Measurements from ENCODE around the gene HIKESHI.

Gene HIKESHI

DNA sequence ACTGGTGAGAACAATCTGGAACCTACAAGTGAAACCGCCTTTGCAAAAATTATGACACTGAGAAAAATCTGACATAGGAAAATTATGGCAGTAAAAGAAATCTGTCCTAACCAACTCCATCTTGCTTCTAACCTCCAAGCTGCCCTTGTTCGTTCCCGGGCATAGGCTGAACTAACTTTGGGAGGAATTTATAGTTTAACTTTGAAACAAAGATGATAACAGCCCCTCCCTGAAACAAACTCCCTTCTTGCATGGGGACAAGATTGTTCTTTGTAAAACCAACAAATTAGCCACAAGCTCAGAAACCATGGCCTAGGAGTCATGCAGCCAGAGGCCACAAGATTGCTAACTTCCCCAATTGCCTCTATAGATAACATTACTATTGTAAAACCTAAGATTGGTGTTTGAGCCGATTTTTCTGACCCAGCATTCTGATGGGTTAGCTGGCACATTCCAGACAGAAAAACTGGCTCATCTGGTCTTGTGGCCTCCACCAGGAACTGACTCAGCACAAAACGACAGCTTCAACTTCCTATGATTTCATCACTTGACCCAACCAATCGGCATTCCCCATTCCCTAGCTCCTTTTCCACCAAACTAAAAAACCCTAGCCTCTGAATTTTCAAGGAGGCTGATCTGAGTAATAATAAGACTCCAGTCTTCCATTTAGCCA lies 69.0 kb downstream of the HIKESHI start:
- Histone ChIP-seq H3K9ac (ENCODE audit: low read depth in 1 of 2, low read length in 2 of 2) (no peak overlapping the region), H3K27ac (ENCODE audit: low read depth in 2 of 2, low read length in 2 of 2) (no peak overlapping the region), H3K36me3 (ENCODE audit: control insufficient read depth in 2 of 2, insufficient read depth in 2 of 2, low read length in 2 of 2) (no peaks in the 10 kb centered on the region), H3K27me3 (ENCODE audit: control insufficient read depth in 2 of 2, insufficient read depth in 2 of 2, low read length in 2 of 2) (no peaks in the 10 kb centered on the region), H3K4me1 (ENCODE audit: control insufficient read depth in 2 of 2, insufficient read depth in 2 of 2, low read length in 2 of 2) (no peaks in the 10 kb centered on the region), H3K4me3 (ENCODE audit: low read length in 2 of 2) (no peak overlapping the region), H3K9me3 (ENCODE audit: control insufficient read depth in 2 of 2, low read length in 2 of 2) (no peaks in the 10 kb centered on the region)

DNA sequence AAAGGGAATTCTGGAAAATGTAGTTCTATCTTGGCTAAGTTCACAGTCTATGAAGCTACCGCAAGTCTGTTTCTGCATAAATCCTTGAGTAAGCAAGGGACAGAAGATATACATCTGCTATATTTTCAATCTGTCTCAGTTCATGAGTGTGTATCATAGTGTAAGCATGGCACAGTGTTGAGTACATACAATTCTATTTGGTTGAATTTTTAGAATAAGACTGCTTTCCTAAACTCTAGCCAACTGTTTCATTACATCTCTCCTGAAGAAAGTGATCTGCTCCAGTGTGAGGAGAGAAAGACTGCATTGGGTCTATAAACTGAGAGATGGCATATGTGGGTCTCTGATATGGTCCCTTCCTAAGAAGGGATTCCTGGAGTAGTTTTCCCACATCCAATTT lies 70.0 kb downstream of the HIKESHI start:
- Histone ChIP-seq H3K27me3 (ENCODE audit: control insufficient read depth in 2 of 2, insufficient read depth in 2 of 2, low read length in 2 of 2) (no peaks in the 10 kb centered on the region), H3K36me3 (ENCODE audit: control insufficient read depth in 2 of 2, insufficient read depth in 2 of 2, low read length in 2 of 2) (no peaks in the 10 kb centered on the region), H3K27ac (ENCODE audit: low read depth in 2 of 2, low read length in 2 of 2) (no peak overlapping the region), H3K4me3 (ENCODE audit: low read length in 2 of 2) (no peak overlapping the region), H3K9ac (ENCODE audit: low read depth in 1 of 2, low read length in 2 of 2) (no peak overlapping the region), H3K9me3 (ENCODE audit: control insufficient read depth in 2 of 2, low read length in 2 of 2) (no peaks in the 10 kb centered on the region), H3K4me1 (ENCODE audit: control insufficient read depth in 2 of 2, insufficient read depth in 2 of 2, low read length in 2 of 2) (no peaks in the 10 kb centered on the region)

DNA sequence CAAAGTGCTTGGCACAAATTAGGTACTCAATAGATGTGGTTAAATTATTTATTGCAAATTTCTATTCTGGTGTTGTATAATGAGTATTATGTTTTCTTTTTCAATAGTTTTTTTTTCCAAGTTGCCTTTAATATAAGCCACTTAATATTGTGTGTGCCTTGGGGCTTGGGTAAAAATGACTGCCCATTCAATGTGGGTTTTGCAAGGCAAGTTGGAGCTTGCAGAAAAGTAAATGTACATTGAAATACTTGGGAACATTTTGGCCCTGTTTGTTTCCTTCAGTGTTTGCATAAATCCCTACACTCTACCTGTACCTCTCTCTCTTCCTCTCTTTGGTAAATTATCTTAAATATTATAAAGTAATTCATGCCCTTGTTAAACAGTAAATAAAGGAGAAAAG lies 70.5 kb downstream of the HIKESHI start:
- no peak overlapping the region for H3K4me3 ChIP-seq (ENCODE audit: low read length in 2 of 2)
- H3K27me3 ChIP-seq (ENCODE audit: control insufficient read depth in 2 of 2, insufficient read depth in 2 of 2, low read length in 2 of 2): no peaks in the 10 kb centered on the region
- H3K27ac ChIP-seq (ENCODE audit: low read depth in 2 of 2, low read length in 2 of 2): no peak overlapping the region
- H3K4me1 ChIP-seq (ENCODE audit: control insufficient read depth in 2 of 2, insufficient read depth in 2 of 2, low read length in 2 of 2): no peaks in the 10 kb centered on the region
- no peaks in the 10 kb centered on the region for H3K9me3 ChIP-seq (ENCODE audit: control insufficient read depth in 2 of 2, low read length in 2 of 2)
- H3K36me3 ChIP-seq (ENCODE audit: control insufficient read depth in 2 of 2, insufficient read depth in 2 of 2, low read length in 2 of 2): no peaks in the 10 kb centered on the region
- no peak overlapping the region for H3K9ac ChIP-seq (ENCODE audit: low read depth in 1 of 2, low read length in 2 of 2)

DNA sequence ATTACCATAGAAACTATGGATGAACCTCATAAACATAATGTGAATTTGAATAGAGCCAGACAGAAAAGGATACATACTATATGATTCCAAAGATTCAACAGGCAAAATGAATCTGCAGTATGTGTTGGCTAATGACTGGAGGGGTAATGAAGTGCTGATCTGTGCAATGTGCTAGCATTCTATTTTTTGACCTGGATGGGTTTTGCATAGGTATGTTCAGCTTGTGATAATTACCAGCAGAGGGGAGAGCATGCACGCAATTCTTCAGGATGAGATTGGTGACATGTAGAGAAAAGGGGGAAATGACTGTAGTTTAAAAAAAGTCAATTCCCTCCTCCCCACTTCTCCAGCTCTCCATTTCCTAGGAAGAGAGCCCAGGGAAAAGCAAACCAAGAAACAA lies 72.0 kb downstream of the HIKESHI start:
- Histone ChIP-seq H3K4me1 (ENCODE audit: control insufficient read depth in 2 of 2, insufficient read depth in 2 of 2, low read length in 2 of 2) (no peaks in the 10 kb centered on the region), H3K4me3 (ENCODE audit: low read length in 2 of 2) (no peak overlapping the region), H3K27me3 (ENCODE audit: control insufficient read depth in 2 of 2, insufficient read depth in 2 of 2, low read length in 2 of 2) (no peaks in the 10 kb centered on the region), H3K9me3 (ENCODE audit: control insufficient read depth in 2 of 2, low read length in 2 of 2) (no peaks in the 10 kb centered on the region), H3K36me3 (ENCODE audit: control insufficient read depth in 2 of 2, insufficient read depth in 2 of 2, low read length in 2 of 2) (no peaks in the 10 kb centered on the region), H3K27ac (ENCODE audit: low read depth in 2 of 2, low read length in 2 of 2) (no peak overlapping the region), H3K9ac (ENCODE audit: low read depth in 1 of 2, low read length in 2 of 2) (no peak overlapping the region)

DNA sequence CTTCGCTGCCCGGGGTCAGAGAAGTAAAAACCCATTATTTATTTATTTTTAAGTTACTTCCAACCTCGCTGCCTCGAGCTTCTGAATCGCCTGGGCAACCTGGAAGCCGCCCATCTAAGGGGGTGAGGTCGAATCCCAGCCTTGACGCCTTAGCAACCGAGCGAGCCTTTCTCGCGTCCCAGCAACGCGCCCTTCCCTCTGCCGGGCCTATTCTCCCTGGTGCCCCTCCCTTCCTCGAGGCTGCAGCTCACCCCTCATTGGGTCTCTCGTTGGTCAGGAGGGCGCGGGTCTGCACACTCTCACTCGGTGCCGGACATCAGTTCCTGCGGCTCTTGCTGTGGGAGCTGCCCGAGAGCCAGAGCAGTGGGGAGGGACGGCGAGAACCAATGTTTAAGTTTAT lies 72.5 kb downstream of the HIKESHI start, which contains the start of gene CCDC81:
TSS of gene CCDC81 (plus strand) at position 302 of the 400 bp plus-strand sequence. CDS start 277 bp downstream, outside the sequence.
- H3K9ac ChIP-seq (ENCODE audit: low read depth in 1 of 2, low read length in 2 of 2): no peak within 1 kb of the TSS
- no peak within 1 kb of the TSS for H3K27ac ChIP-seq (ENCODE audit: low read depth in 2 of 2, low read length in 2 of 2)
- H3K9me3 ChIP-seq (ENCODE audit: control insufficient read depth in 2 of 2, low read length in 2 of 2): no peaks in the 10 kb centered on the region
- no peaks in the 10 kb centered on the region for H3K27me3 ChIP-seq (ENCODE audit: control insufficient read depth in 2 of 2, insufficient read depth in 2 of 2, low read length in 2 of 2)
- peak within 1 kb of the TSS in 1 of 2 donors; percentile 31 for H3K4me3 ChIP-seq (ENCODE audit: low read length in 2 of 2)
- no peaks in the 10 kb centered on the region for H3K36me3 ChIP-seq (ENCODE audit: control insufficient read depth in 2 of 2, insufficient read depth in 2 of 2, low read length in 2 of 2)
- no peaks in the 10 kb centered on the region for H3K4me1 ChIP-seq (ENCODE audit: control insufficient read depth in 2 of 2, insufficient read depth in 2 of 2, low read length in 2 of 2)

DNA sequence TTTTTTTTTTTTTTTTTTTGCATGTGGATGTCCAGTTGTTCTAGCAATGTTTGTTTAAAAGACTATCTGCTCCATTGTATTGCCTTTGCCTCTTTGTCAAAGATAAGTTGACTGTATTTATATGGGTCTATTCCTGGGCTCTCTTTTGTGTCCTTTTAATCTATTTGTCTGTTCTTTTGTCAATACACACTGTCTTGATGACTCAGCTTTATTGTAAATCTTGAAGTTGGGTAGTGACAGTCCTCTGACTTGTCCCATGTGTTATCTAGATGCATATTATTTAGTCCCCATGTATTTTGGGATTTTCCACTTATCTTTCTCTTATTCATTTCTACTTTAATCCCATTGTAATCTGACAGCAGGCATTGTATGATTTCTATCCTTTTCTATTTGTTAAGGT lies 75.9 kb downstream of the HIKESHI start:
- no peaks in the 10 kb centered on the region for H3K27me3 ChIP-seq (ENCODE audit: control insufficient read depth in 2 of 2, insufficient read depth in 2 of 2, low read length in 2 of 2)
- no peak overlapping the region for H3K9ac ChIP-seq (ENCODE audit: low read depth in 1 of 2, low read length in 2 of 2)
- no peaks in the 10 kb centered on the region for H3K9me3 ChIP-seq (ENCODE audit: control insufficient read depth in 2 of 2, low read length in 2 of 2)
- no peak overlapping the region for H3K27ac ChIP-seq (ENCODE audit: low read depth in 2 of 2, low read length in 2 of 2)
- H3K4me1 ChIP-seq (ENCODE audit: control insufficient read depth in 2 of 2, insufficient read depth in 2 of 2, low read length in 2 of 2): no peaks in the 10 kb centered on the region
- no peak overlapping the region for H3K4me3 ChIP-seq (ENCODE audit: low read length in 2 of 2)
- H3K36me3 ChIP-seq (ENCODE audit: control insufficient read depth in 2 of 2, insufficient read depth in 2 of 2, low read length in 2 of 2): no peaks in the 10 kb centered on the region

DNA sequence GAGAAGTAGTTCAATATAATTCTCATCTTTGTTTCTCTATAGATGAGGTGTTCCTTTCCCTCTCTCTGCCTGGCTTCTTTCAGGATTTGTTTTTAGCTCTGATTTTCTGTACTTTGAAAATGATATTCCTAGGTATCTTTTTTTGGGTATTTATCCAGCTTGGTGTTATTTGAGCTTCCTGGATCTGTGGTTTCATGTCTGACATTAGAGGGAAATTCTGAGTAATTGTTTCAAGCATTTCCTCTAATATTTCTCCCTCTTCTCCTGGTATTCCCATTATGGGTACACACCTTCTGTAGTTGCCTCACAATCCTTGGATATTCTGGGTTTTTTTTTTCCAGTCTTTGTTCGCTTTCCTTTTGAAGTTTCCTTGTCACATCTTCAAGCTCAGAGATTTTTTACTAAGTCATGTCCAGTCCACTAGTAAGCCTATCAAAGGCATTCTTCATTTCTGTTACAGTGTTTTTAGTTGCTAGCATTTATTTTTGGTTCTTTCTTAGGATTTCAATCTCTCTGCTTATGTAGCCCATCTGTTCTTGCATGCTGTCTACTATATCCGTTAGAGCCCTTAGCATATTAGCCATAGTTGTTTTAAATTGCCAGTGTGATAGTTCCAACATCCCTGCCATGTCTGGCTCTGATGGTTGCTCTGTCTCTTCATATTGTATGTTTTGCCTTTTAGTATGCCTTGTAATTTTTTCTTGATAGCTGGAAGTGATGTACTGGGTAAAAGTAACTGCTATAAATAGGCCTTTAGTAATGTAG lies 78.4 kb downstream of the HIKESHI start:
- Histone ChIP-seq H3K9ac (ENCODE audit: low read depth in 1 of 2, low read length in 2 of 2) (no peak overlapping the region), H3K9me3 (ENCODE audit: control insufficient read depth in 2 of 2, low read length in 2 of 2) (no peaks in the 10 kb centered on the region), H3K4me1 (ENCODE audit: control insufficient read depth in 2 of 2, insufficient read depth in 2 of 2, low read length in 2 of 2) (no peaks in the 10 kb centered on the region), H3K27me3 (ENCODE audit: control insufficient read depth in 2 of 2, insufficient read depth in 2 of 2, low read length in 2 of 2) (no peaks in the 10 kb centered on the region), H3K4me3 (ENCODE audit: low read length in 2 of 2) (no peak overlapping the region), H3K27ac (ENCODE audit: low read depth in 2 of 2, low read length in 2 of 2) (no peak overlapping the region), H3K36me3 (ENCODE audit: control insufficient read depth in 2 of 2, insufficient read depth in 2 of 2, low read length in 2 of 2) (no peaks in the 10 kb centered on the region)

DNA sequence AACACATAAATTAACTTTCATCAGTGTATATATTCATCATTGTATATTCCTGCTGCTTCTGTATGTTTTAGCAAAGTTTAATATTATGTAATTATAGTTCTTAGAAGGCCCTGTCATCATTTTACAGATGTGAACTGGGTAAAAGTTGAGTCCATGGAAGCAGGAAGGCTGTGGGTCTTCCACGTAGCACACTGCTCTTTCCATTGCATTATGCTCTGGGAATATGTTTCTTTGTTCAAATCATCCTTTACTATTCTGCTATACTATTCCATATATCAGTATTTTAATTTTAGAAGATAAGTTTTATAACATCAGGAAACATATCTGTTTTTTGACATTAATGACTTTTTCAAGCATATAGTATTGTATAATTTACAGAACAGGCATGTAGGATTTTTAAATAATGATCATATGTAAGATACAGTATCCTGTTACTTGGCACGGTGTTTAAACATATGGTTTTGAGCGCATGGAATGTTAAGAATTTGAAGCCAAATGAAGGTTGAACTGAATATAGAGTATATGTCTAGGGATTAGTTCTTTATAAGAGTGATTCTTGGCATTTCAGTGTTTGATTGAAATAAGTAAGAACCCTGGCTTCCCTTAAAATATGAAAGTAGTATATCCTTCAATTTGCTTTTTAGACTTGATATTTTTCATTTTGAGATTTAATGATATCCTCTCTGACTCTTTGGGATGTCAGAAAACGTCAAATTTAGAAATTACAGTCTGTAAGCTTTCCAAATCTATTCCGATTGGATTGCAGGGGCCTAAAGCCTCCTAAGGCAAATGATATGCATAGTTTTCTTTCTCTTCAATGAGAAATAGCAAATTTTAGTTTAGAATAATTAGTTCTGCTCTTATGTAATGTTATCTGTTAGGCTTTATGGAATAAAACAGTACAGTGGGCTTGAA lies 81.3 kb downstream of the HIKESHI start:
- Histone ChIP-seq H3K27ac (ENCODE audit: low read depth in 2 of 2, low read length in 2 of 2) (no peak overlapping the region), H3K9ac (ENCODE audit: low read depth in 1 of 2, low read length in 2 of 2) (no peak overlapping the region)

DNA sequence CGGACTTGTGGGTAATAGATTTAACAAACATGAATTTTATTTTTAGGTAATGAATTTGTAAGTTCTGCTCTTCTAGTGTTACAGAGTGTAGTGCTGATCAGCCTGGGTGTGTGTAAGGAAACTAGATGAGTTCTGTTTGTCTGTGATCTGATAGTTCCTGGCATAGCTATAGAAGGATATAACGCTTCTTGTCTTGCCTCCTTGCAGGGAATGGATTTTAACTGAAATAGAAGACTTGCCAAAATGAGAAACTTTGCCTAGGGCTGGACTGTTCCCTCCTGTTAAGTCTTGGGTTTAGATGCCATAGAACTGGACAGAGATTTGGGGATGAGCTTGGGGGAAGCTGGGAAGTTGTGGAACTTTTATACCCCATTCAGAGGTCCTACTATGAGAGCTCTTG lies 84.2 kb downstream of the HIKESHI start:
- Histone ChIP-seq H3K4me3 (ENCODE audit: low read length in 2 of 2) (no peak overlapping the region), H3K27ac (ENCODE audit: low read depth in 2 of 2, low read length in 2 of 2) (no peak overlapping the region), H3K4me1 (ENCODE audit: control insufficient read depth in 2 of 2, insufficient read depth in 2 of 2, low read length in 2 of 2) (no peaks in the 10 kb centered on the region), H3K9me3 (ENCODE audit: control insufficient read depth in 2 of 2, low read length in 2 of 2) (no peaks in the 10 kb centered on the region), H3K9ac (ENCODE audit: low read depth in 1 of 2, low read length in 2 of 2) (no peak overlapping the region), H3K36me3 (ENCODE audit: control insufficient read depth in 2 of 2, insufficient read depth in 2 of 2, low read length in 2 of 2) (no peaks in the 10 kb centered on the region), H3K27me3 (ENCODE audit: control insufficient read depth in 2 of 2, insufficient read depth in 2 of 2, low read length in 2 of 2) (no peaks in the 10 kb centered on the region)

More for the DNA sequence above, 81.3 kb downstream of the HIKESHI start:
- H3K27me3 ChIP-seq (ENCODE audit: control insufficient read depth in 2 of 2, insufficient read depth in 2 of 2, low read length in 2 of 2): no peaks in the 10 kb centered on the region
- H3K9me3 ChIP-seq (ENCODE audit: control insufficient read depth in 2 of 2, low read length in 2 of 2): no peaks in the 10 kb centered on the region
- H3K36me3 ChIP-seq (ENCODE audit: control insufficient read depth in 2 of 2, insufficient read depth in 2 of 2, low read length in 2 of 2): no peaks in the 10 kb centered on the region
- H3K4me1 ChIP-seq (ENCODE audit: control insufficient read depth in 2 of 2, insufficient read depth in 2 of 2, low read length in 2 of 2): no peaks in the 10 kb centered on the region
- no peak overlapping the region for H3K4me3 ChIP-seq (ENCODE audit: low read length in 2 of 2)

DNA sequence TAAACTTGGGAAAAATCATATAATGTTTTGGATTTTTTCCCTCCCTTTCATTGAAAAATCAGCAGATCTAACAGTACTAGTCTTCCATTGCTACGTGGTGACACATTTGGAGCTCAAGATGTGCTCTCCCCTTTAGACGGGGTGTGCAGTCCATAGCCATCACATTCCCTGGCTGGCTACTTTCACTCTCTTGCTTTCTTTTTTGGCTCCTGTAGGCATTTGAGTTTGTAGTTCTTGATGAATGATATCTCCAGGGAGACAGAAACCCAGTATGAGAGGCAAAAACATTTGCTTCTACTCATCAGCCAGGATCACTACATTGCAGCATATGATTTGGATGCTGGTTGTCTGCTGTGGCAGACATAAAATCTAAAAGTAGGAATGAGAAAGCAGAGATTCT lies 84.7 kb downstream of the HIKESHI start:
- no peaks in the 10 kb centered on the region for H3K9me3 ChIP-seq (ENCODE audit: control insufficient read depth in 2 of 2, low read length in 2 of 2)
- no peaks in the 10 kb centered on the region for H3K36me3 ChIP-seq (ENCODE audit: control insufficient read depth in 2 of 2, insufficient read depth in 2 of 2, low read length in 2 of 2)
- no peak overlapping the region for H3K27ac ChIP-seq (ENCODE audit: low read depth in 2 of 2, low read length in 2 of 2)
- no peak overlapping the region for H3K4me3 ChIP-seq (ENCODE audit: low read length in 2 of 2)
- no peaks in the 10 kb centered on the region for H3K27me3 ChIP-seq (ENCODE audit: control insufficient read depth in 2 of 2, insufficient read depth in 2 of 2, low read length in 2 of 2)
- H3K4me1 ChIP-seq (ENCODE audit: control insufficient read depth in 2 of 2, insufficient read depth in 2 of 2, low read length in 2 of 2): no peaks in the 10 kb centered on the region
- H3K9ac ChIP-seq (ENCODE audit: low read depth in 1 of 2, low read length in 2 of 2): no peak overlapping the region
